Measurements from ENCODE around the gene DLX6. TPM values are rescaled to one million over a fixed set of nuclear protein-coding genes. Genes with fewer than 3 reads are reported as not detected.

The DLX6 gene
- total and polyA plus RNA-seq, 2 of the 8 experiments (the other 6 are each of a cell fraction or from before 2014, with no cell fraction given): not detected

DNA sequence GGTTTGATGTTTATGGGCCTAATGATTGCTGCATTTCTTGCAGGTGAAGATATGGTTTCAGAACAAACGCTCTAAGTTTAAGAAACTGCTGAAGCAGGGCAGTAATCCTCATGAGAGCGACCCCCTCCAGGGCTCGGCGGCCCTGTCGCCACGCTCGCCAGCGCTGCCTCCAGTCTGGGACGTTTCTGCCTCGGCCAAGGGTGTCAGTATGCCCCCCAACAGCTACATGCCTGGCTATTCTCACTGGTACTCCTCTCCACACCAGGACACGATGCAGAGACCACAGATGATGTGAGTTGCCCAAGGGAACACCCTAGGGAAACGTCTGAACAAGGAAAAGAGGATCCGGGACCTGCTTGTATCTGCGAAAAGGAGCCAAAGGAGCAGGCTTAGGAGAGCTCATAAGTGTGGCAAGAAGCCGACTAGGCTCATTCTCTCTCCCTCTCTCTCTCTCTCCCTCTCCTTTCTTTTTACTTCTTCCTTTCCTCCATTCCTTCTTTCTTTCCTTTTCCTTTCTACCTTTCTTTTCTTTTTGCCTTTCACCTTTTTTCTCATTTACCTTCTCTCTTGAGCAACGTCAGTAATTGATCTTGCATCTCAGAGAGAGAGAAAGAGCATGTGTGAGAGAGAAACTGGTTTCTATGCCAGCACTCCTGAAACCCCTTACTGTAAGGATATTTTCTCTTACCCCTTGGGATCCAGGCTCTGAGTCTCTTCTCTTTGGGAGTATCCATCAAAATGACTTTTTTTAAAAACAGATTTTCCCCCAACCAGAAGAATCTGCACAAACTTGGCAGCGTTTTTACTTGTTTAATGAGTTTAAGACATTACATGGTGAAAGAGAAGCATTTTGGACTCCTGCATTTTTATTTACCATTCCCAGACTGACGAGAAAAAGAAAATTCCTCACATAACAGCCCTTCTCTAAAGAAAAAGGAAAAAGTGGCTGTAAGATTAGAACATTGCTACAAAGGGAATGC is 4.7 kb downstream of the DLX6 start (continued):
- TF ChIP-seq CBX5 (IDR thresholded peaks at IDR 0.05; ENCODE audit: low read depth, low read length) (no peak), EZH2 (IDR thresholded peaks at IDR 0.05; ENCODE audit: low read depth, low read length, severe bottlenecking) (peak; percentile 94), SUZ12 (IDR thresholded peaks at IDR 0.05; ENCODE audit: low read length) (peak; percentile 98), TEAD4 (IDR thresholded peaks at IDR 0.05; ENCODE audit: low read depth, low read length) (no peak), TCF12 (IDR thresholded peaks at IDR 0.05; ENCODE audit: low read depth, low read length) (0 out of 2 replicates have a peak, but pooled peaks have one; percentile 6), PHF8 (conservative IDR thresholded peaks at IDR 0.05; ENCODE audit: low read depth, low read length) (no peak), SP4 (IDR thresholded peaks at IDR 0.05; ENCODE audit: low read length) (no peak), MAFK (IDR thresholded peaks at IDR 0.05; ENCODE audit: low read depth, low read length) (no peak), HDAC6 (IDR thresholded peaks at IDR 0.05; ENCODE audit: low read depth, low read length) (no peak), BACH1 (IDR thresholded peaks at IDR 0.05; ENCODE audit: low read length) (no peak), SRF (IDR thresholded peaks at IDR 0.05; ENCODE audit: low read depth, low read length) (no peak), GABPA (IDR thresholded peaks at IDR 0.05; ENCODE audit: borderline replicate concordance, insufficient read depth, low read length) (no peak), KDM1A (IDR thresholded peaks at IDR 0.05; ENCODE audit: borderline replicate concordance, low read length) (no peak)
- TF ChIP-seq, protein P1, sequence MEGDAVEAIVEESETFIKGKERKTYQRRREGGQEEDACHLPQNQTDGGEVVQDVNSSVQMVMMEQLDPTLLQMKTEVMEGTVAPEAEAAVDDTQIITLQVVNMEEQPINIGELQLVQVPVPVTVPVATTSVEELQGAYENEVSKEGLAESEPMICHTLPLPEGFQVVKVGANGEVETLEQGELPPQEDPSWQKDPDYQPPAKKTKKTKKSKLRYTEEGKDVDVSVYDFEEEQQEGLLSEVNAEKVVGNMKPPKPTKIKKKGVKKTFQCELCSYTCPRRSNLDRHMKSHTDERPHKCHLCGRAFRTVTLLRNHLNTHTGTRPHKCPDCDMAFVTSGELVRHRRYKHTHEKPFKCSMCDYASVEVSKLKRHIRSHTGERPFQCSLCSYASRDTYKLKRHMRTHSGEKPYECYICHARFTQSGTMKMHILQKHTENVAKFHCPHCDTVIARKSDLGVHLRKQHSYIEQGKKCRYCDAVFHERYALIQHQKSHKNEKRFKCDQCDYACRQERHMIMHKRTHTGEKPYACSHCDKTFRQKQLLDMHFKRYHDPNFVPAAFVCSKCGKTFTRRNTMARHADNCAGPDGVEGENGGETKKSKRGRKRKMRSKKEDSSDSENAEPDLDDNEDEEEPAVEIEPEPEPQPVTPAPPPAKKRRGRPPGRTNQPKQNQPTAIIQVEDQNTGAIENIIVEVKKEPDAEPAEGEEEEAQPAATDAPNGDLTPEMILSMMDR (IDR thresholded peaks at IDR 0.05; ENCODE audit: control extremely low read depth in 1 of 3, insufficient read depth in 1 of 3, low read depth in 1 of 3, low read length in 3 of 3): no peak
